H1 (cell line): ENCODE results near the gene BGLAP. TPM values are rescaled to one million over a fixed set of nuclear protein-coding genes. Genes with fewer than 3 reads are reported as not detected.

Source experiments
- E2F6 ChIP-seq: IDR thresholded peaks from 2 replicates; pipeline ENCODE4 v1.6.1; 2012; ENCODE audit warnings: inconsistent platforms
- EZH2 ChIP-seq: fragments of 200-600 bp; sonication (generic); IDR thresholded peaks from 2 replicates; pipeline ENCODE4 v1.7.1; 2012; ENCODE audit warnings: low read depth, mild to moderate bottlenecking, moderate library complexity, low read length, inconsistent platforms; ENCODE audit not compliant: severe bottlenecking
- NANOG ChIP-seq: IDR thresholded peaks from 2 replicates; pipeline ENCODE4 v1.6.1; 2011; ENCODE audit warnings: low read length, low read depth, mild to moderate bottlenecking, inconsistent platforms; ENCODE audit not compliant: insufficient read depth, poor library complexity, severe bottlenecking
- POLR2AphosphoS5 ChIP-seq: IDR thresholded peaks from 2 replicates; pipeline ENCODE4 v1.6.1; 2011; ENCODE audit warnings: low read depth, low read length
- polyA plus RNA-seq, 7 experiments: library from polyadenylated mRNA; depleted of rRNA in 3 of 7; stranded (reverse) in 5 of 7; unstranded in 2 of 7; fragments of >200 nt in 5 of 7; fragments of 200-250 nt in 2 of 7; gene quantifications; 1 replicate in 5 of 7; 2 replicates in 1 of 7; 4 replicates in 1 of 7; pipeline versions ENCODE4 v1.2.1 to v1.2.3, GENCODE V29; 2011 to 2013; ENCODE audit warnings: missing spikeins in 2 of 7, mixed read lengths in 2 of 7
- total RNA-seq: library from RNA; stranded (reverse); fragmentation: NEBNext Ultra II Directional; extraction: Animal tissue kit (Norgen Biotek cat#: 25700); gene quantifications from 2 replicates; pipeline ENCODE4 v1.2.1, GENCODE V29; 2021

BGLAP gene
- total and polyA plus RNA-seq, 2 of the 8 experiments (the other 6 are each of a cell fraction or from before 2014, with no cell fraction given): 1.2 to 1.5 TPM

GRCh38 chr1:156284112-156284511, 42.1 kb downstream of the BGLAP start, which contains the start of gene TMEM79 (continued):
- TF ChIP-seq E2F6 (no peak), EZH2 (no peak), POLR2AphosphoS5 (no peak), NANOG (no peak)
